Transverse colon (tissue), 4 donors: ENCODE measurements around the gene PCDHB16. TPM values are rescaled to one million over a fixed set of nuclear protein-coding genes. Genes with fewer than 3 reads are reported as not detected.
A peak's percentile ranks its signal among the peaks of the same experiment; 100 is the strongest.
"Not testable (repeated sequence)": the region's sequence is repeated elsewhere in the genome, so short reads cannot be mapped to it uniquely, and the experiment has no call there.

ENCODE experiments used
- DNase-seq: peaks from one replicate; pipeline ENCODE4 v3.0.0-alpha.2; 2019
- H3K27ac ChIP-seq, 4 donors: fragments of 200-600 bp; sonication (generic); 2 replicates each; pipeline ENCODE4 v1.5.1; 2016 to 2018; ENCODE audit warnings: inconsistent platforms in 4 of 4
- H3K27me3 ChIP-seq: fragments of 200-600 bp; sonication (generic); 2 replicates; pipeline ENCODE4 v1.5.1; 2017; ENCODE audit warnings: inconsistent platforms
- H3K36me3 ChIP-seq, 4 donors: fragments of 200-600 bp; sonication (generic); 2 replicates each; pipeline ENCODE4 v1.5.1; 2017 to 2019; ENCODE audit warnings: inconsistent platforms in 4 of 4
- H3K4me1 ChIP-seq, 4 donors: fragments of 200-600 bp; sonication (generic); 2 replicates each; pipeline ENCODE4 v1.5.1; 2017 to 2020; ENCODE audit warnings: inconsistent platforms in 4 of 4
- H3K4me3 ChIP-seq, 4 donors: fragments of 200-600 bp; sonication (generic); 1 replicate in 1 of 4; 2 replicates in 3 of 4; pipeline versions ENCODE4 v1.5.1 to v1.6.1; 2017 to 2019; ENCODE audit warnings: inconsistent platforms in 4 of 4
- H3K9me3 ChIP-seq, 2 donors: fragments of 200-600 bp; sonication (generic); 2 replicates each; pipeline ENCODE4 v1.5.1; 2017 to 2019; ENCODE audit warnings: inconsistent platforms in 2 of 2
- EP300 ChIP-seq: sonication (generic); formaldehyde crosslinking; IDR thresholded peaks from one replicate; pipeline ENCODE4 v1.6.1; 2017; ENCODE audit warnings: antibody characterized with exemption, low read depth
- POLR2A ChIP-seq: fragments of 450-650 bp; IDR thresholded peaks from one replicate; pipeline ENCODE4 v1.6.1; 2016; ENCODE audit warnings: antibody characterized with exemption, mild to moderate bottlenecking, moderate library complexity
- POLR2AphosphoS5 ChIP-seq, 3 donors: sonication (generic); formaldehyde crosslinking; IDR thresholded peaks; one replicate each; pipeline ENCODE4 v1.6.1; 2016; ENCODE audit warnings: antibody characterized with exemption in 3 of 3
- WGBS, 2 donors: methylation state at CpG; one replicate each; pipeline ENCODE4 v1.1.5; 2018; ENCODE audit warnings: low coverage in 1 of 2; 5-methylcytosine and 5-hydroxymethylcytosine counted together
- in situ Hi-C, 4 donors: fragments of 200-750 bp; cut with MboI; loops; one replicate each; pipeline versions ENCODE4 v1.15.0 to v1.15.1; 2017; ENCODE audit warnings: low sequenced_read_pairs in 3 of 4, low pct_ligation_motif_present in 1 of 4, low pct_unique_long_range_greater_than_20kb in 1 of 4
- intact Hi-C: fragments of 100-400 bp; cut with DNase I; formaldehyde crosslinking; loops from one replicate; pipeline ENCODE4 v1.15.1; 2023; ENCODE audit warnings: low total_unique reads
- total RNA-seq, 4 donors: library from RNA; depleted of rRNA; stranded (reverse); fragments of >200 nt; gene quantifications; one replicate each; pipeline ENCODE4 v1.1.0, GENCODE V29; 2016
- TF ChIP-seq, protein P1 (sequence below), 5 experiments: fragments of 200-600 bp in 3 of 5; fragments of 450-650 bp in 2 of 5; sonication (generic) in 3 of 5; IDR thresholded peaks; 1 replicate in 2 of 5; 2 replicates in 3 of 5; pipeline ENCODE4 v1.5.1; 2016 to 2017; ENCODE audit warnings: antibody characterized with exemption in 5 of 5, inconsistent platforms in 3 of 5, mild to moderate bottlenecking in 2 of 5, moderate library complexity in 1 of 5

The PCDHB16 gene
- total RNA-seq, 4 donors from 2014 or later: 0.20 to 1.6 (median 0.65) TPM

- Histone ChIP-seq H3K4me1 (no peaks in the 10 kb centered on the region), H3K27ac (no peak overlapping the region), H3K27me3 (no peaks in the 10 kb centered on the region), H3K4me3 (no peak overlapping the region), H3K36me3 (no peaks in the 10 kb centered on the region), H3K9me3 (peaks cover 40 to 57% of the 10 kb centered on the region in 2 donors)
- DNase-seq: no peak
- TF ChIP-seq POLR2AphosphoS5 (IDR thresholded peaks at IDR 0.05) (no peak), POLR2A (no peak), EP300 (no peak)
- TF ChIP-seq, protein P1, sequence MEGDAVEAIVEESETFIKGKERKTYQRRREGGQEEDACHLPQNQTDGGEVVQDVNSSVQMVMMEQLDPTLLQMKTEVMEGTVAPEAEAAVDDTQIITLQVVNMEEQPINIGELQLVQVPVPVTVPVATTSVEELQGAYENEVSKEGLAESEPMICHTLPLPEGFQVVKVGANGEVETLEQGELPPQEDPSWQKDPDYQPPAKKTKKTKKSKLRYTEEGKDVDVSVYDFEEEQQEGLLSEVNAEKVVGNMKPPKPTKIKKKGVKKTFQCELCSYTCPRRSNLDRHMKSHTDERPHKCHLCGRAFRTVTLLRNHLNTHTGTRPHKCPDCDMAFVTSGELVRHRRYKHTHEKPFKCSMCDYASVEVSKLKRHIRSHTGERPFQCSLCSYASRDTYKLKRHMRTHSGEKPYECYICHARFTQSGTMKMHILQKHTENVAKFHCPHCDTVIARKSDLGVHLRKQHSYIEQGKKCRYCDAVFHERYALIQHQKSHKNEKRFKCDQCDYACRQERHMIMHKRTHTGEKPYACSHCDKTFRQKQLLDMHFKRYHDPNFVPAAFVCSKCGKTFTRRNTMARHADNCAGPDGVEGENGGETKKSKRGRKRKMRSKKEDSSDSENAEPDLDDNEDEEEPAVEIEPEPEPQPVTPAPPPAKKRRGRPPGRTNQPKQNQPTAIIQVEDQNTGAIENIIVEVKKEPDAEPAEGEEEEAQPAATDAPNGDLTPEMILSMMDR (IDR thresholded peaks at IDR 0.05): no peak
- intact Hi-C loops (no loop called here), in situ Hi-C loops (no loop called here)
- WGBS, 2 donors: 48 to 51% methylated on average over 3 of the region's 3 CpGs
Measured at GRCh38 chr5:141196363-141196762, 14.2 kb downstream of the PCDHB16 start.

DNA sequence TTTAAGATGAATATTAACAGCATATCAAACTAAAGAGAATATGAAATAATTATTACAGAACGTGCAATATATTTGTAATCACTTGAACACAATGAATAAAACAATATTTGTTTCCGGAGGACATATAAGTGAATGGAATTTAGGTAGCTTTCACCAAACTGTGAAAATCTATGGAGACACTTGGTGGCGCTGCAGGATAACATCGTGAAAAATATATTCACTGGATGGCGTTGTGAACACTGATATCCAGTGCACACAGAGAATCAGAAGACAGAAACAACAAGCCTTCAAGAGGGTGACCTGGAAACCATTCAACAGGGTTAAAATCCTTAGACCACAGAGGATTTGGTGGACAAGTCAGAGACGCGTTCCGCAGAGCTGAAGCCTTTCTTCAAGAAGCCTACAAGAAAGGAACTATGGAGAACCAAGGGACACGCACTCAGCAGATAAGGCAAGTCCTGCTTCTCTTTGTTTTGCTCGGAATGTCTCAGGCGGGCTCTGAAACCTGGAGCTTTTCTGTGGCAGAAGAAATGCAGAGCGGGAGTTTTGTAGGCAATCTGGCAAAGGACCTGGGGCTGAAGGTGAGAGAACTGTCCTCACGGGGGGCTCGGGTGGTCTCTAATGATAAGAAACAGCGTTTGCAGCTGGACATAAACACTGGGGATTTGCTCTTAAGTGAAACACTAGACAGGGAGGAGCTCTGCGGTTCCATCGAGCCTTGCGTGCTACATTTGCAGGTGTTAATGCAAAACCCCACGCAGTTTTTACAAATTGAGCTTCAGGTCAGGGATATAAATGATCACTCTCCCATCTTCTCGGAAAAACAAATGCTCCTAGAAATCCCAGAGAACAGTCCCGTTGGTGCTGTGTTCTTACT is 17.4 kb downstream of the PCDHB16 start, which contains the start of gene PCDHB11:
Gene PCDHB11 (plus strand): TSS at position 269 of the 877 bp plus-strand sequence. CDS start 148 bp downstream, at position 417.
- peaks cover 41 to 61% of the 10 kb centered on the region in 2 donors for H3K9me3 ChIP-seq
- TF ChIP-seq, protein P1 (IDR thresholded peaks at IDR 0.05): peak in 1 of 5 experiments; percentile 6
- no peak for TF ChIP-seq EP300
- no peak for TF ChIP-seq POLR2AphosphoS5 (IDR thresholded peaks at IDR 0.05)
- no peaks in the 10 kb centered on the region for H3K4me1 ChIP-seq
- WGBS, 2 donors: 51 to 60% methylated on average over 16 to 21 of the region's 21 CpGs
- no peaks in the 10 kb centered on the region for H3K36me3 ChIP-seq
- intact Hi-C loops: no loop called here
- no peak within 1 kb of the TSS for H3K27ac ChIP-seq
- no peak within 1 kb of the TSS for H3K4me3 ChIP-seq
- DNase-seq: no peak
- in situ Hi-C loops: loop anchor here (25.0 kb wide), 2 partner anchors 188 to 363 kb away; partner anchors contain the start of genes PCDHGA7 (in 1 of the 4), PCDHGA8 (in 1 of the 4), PCDHGB4 (in 1 of the 4) and PCDHGB5 (in 1 of the 4)
- H3K27me3 ChIP-seq: no peaks in the 10 kb centered on the region

DNA sequence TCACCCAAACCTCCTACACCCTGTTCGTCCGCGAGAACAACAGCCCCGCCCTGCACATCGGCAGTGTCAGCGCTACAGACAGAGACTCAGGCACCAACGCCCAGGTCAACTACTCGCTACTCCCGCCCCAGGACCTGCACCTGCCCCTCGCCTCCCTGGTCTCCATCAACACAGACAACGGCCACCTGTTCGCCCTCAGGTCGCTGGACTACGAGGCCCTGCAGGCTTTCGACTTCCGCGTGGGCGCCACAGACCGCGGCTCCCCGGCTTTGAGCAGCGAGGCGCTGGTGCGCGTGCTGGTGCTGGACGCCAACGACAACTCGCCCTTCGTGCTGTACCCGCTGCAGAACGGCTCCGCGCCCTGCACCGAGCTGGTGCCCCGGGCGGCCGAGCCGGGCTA is 18.9 kb downstream of the PCDHB16 start:
- H3K4me3 ChIP-seq, H3K27ac ChIP-seq, DNase-seq, H3K27me3 ChIP-seq, H3K4me1 ChIP-seq, intact Hi-C loops, H3K36me3 ChIP-seq: not testable (repeated sequence)
- in situ Hi-C loops: loop anchor here (25.0 kb wide), 2 partner anchors 186 to 361 kb away; partner anchors contain the start of genes PCDHGA7 (in 1 of the 4), PCDHGA8 (in 1 of the 4), PCDHGB4 (in 1 of the 4) and PCDHGB5 (in 1 of the 4)
- WGBS, 2 donors: 71% methylated on average over 17 of the region's 38 CpGs; no CpG with 5 or more reads in 1 of the 2 donors
- H3K9me3 ChIP-seq: peaks cover 34 to 48% of the 10 kb centered on the region in 2 donors

- H3K27ac ChIP-seq, H3K36me3 ChIP-seq, H3K27me3 ChIP-seq, H3K4me1 ChIP-seq, intact Hi-C loops, DNase-seq, H3K4me3 ChIP-seq: not testable (repeated sequence)
- in situ Hi-C loops: loop anchor here (25.0 kb wide), 2 partner anchors 186 to 361 kb away; partner anchors contain the start of genes PCDHGA7 (in 1 of the 4), PCDHGA8 (in 1 of the 4), PCDHGB4 (in 1 of the 4) and PCDHGB5 (in 1 of the 4)
- H3K9me3 ChIP-seq: peaks cover 29 to 43% of the 10 kb centered on the region in 2 donors
- WGBS, 2 donors: 67% methylated on average over 16 of the region's 35 CpGs; no CpG with 5 or more reads in 1 of the 2 donors
Measured at GRCh38 chr5:141201646-141202045, 19.5 kb downstream of the PCDHB16 start.

DNA sequence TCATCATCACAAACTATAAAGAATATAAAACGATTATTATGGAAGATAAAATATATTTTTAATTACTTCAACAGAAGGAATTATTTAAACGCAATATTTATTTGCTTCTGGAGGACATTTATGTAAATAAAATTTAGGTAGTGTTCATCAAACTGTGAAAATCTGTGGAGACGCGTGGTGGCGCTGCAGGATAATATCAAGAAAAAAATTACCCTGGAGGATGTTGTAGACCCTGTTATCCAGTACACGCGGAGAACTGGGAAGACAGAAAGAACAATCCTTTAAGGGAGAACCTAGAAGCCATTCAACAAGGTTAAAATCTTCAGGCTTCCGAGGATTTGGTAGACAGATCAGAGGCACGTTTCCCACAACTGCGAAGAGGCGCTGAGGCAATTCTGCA is 26.3 kb downstream of the PCDHB16 start, which contains the start of gene PCDHB12:
Gene PCDHB12 (plus strand): TSS at position 242 of the 400 bp plus-strand sequence. CDS start 189 bp downstream, outside the sequence.
- no peak within 1 kb of the TSS for H3K27ac ChIP-seq
- no peak for TF ChIP-seq POLR2AphosphoS5 (IDR thresholded peaks at IDR 0.05)
- TF ChIP-seq, protein P1 (IDR thresholded peaks at IDR 0.05): peak in 1 of 5 experiments; percentile 6
- DNase-seq: no peak
- H3K4me1 ChIP-seq: no peaks in the 10 kb centered on the region
- H3K4me3 ChIP-seq: no peak within 1 kb of the TSS
- 30 to 35% methylated on average over 11 of the region's 11 CpGs for WGBS, 2 donors
- no peaks in the 10 kb centered on the region for H3K36me3 ChIP-seq
- in situ Hi-C loops: loop anchor here (25.0 kb wide), 2 partner anchors 179 to 354 kb away; partner anchors contain the start of genes PCDHGA7 (in 1 of the 4), PCDHGA8 (in 1 of the 4), PCDHGB4 (in 1 of the 4) and PCDHGB5 (in 1 of the 4)
- H3K9me3 ChIP-seq: peaks cover 7 to 49% of the 10 kb centered on the region in 2 donors
- peaks cover 5% of the 10 kb centered on the region for H3K27me3 ChIP-seq
- intact Hi-C loops: no loop called here

DNA sequence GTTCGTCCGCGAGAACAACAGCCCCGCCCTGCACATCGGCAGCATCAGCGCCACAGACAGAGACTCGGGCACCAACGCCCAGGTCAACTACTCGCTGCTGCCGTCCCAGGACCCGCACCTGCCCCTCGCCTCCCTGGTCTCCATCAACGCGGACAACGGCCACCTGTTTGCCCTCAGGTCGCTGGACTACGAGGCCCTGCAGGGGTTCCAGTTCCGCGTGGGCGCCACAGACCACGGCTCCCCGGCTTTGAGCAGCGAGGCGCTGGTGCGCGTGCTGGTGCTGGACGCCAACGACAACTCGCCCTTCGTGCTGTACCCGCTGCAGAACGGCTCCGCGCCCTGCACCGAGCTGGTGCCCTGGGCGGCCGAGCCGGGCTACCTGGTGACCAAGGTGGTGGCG is 28.1 kb downstream of the PCDHB16 start:
- H3K4me1 ChIP-seq, DNase-seq, H3K27me3 ChIP-seq, H3K4me3 ChIP-seq, H3K27ac ChIP-seq, intact Hi-C loops, H3K36me3 ChIP-seq: not testable (repeated sequence)
- H3K9me3 ChIP-seq: peaks cover 11 to 56% of the 10 kb centered on the region in 2 donors
- in situ Hi-C loops: loop anchor here (25.0 kb wide), 2 partner anchors 177 to 352 kb away; partner anchors contain the start of genes PCDHGA7 (in 1 of the 4), PCDHGA8 (in 1 of the 4), PCDHGB4 (in 1 of the 4) and PCDHGB5 (in 1 of the 4)
- WGBS, 2 donors: 87% methylated on average over 37 of the region's 39 CpGs; no CpG with 5 or more reads in 1 of the 2 donors

- H3K36me3 ChIP-seq, H3K4me3 ChIP-seq, intact Hi-C loops, H3K4me1 ChIP-seq, H3K27ac ChIP-seq, DNase-seq, H3K27me3 ChIP-seq: not testable (repeated sequence)
- in situ Hi-C loops: loop anchor here (25.0 kb wide), 2 partner anchors 176 to 351 kb away; partner anchors contain the start of genes PCDHGA7 (in 1 of the 4), PCDHGA8 (in 1 of the 4), PCDHGB4 (in 1 of the 4) and PCDHGB5 (in 1 of the 4)
- H3K9me3 ChIP-seq: peaks cover 12 to 59% of the 10 kb centered on the region in 2 donors
- WGBS, 2 donors: 60% methylated on average over 15 of the region's 27 CpGs; no CpG with 5 or more reads in 1 of the 2 donors
Measured at GRCh38 chr5:141210849-141211248, 28.7 kb downstream of the PCDHB16 start.
